ENCODE data around the gene AFAP1. TPM values are rescaled to one million over a fixed set of nuclear protein-coding genes. Genes with fewer than 3 reads are reported as not detected.

The AFAP1 gene
- total RNA-seq, 1 experiment from 2014 or later, result 94.7 TPM

GRCh38 chr4:7717161-7717560 lies 222.5 kb downstream of the AFAP1 start:
- intact Hi-C loops (cut with micrococcal nuclease; ENCODE audit: unreplicated experiment) (no loop called here), in situ Hi-C loops (cut with HindIII; ENCODE audit: low pct_unique_long_range_greater_than_20kb, low sequenced_read_pairs) (no loop called here)
- Histone ChIP-seq H3K4me3 (ENCODE audit: low read depth in 2 of 2, low read length in 2 of 2) (no peak overlapping the region), H3K27ac (ENCODE audit: low read length) (no peak overlapping the region), H3K4me1 (ENCODE audit: control insufficient read depth, insufficient read depth, low read length) (no peaks in the 10 kb centered on the region), H3K27me3 (ENCODE audit: control insufficient read depth, insufficient read depth, low read length) (no peaks in the 10 kb centered on the region), H3K9me3 (ENCODE audit: control insufficient read depth, insufficient read depth, low read depth, low read length) (no peaks in the 10 kb centered on the region), H3K36me3 (ENCODE audit: control insufficient read depth, insufficient read depth, low read length) (no peaks in the 10 kb centered on the region)
- no peak for DNase-seq (ENCODE audit: low read depth, low spot score)
- no TSS peak for BruUV-seq (replicated peaks)
- ChIA-PET POLR2A (no interaction called here), CTCF (no interaction called here)
- no peak for ATAC-seq
- no peak for TF ChIP-seq CTCF (IDR thresholded peaks at IDR 0.05)
- no peak for TF ChIP-seq SIN3A (IDR thresholded peaks at IDR 0.05; ENCODE audit: borderline replicate concordance, insufficient read depth, low read depth, low read length)
- TF ChIP-seq POLR2AphosphoS5 (IDR thresholded peaks at IDR 0.05; ENCODE audit: low read depth, low read length), result no peak
- no peak for TF ChIP-seq REST (IDR thresholded peaks at IDR 0.05; ENCODE audit: insufficient read depth in 1 of 2, low read depth in 2 of 2, low read length in 1 of 2)
- no peak for TF ChIP-seq TCF7L2 (IDR thresholded peaks at IDR 0.05; ENCODE audit: low read depth, low read length)

DNA sequence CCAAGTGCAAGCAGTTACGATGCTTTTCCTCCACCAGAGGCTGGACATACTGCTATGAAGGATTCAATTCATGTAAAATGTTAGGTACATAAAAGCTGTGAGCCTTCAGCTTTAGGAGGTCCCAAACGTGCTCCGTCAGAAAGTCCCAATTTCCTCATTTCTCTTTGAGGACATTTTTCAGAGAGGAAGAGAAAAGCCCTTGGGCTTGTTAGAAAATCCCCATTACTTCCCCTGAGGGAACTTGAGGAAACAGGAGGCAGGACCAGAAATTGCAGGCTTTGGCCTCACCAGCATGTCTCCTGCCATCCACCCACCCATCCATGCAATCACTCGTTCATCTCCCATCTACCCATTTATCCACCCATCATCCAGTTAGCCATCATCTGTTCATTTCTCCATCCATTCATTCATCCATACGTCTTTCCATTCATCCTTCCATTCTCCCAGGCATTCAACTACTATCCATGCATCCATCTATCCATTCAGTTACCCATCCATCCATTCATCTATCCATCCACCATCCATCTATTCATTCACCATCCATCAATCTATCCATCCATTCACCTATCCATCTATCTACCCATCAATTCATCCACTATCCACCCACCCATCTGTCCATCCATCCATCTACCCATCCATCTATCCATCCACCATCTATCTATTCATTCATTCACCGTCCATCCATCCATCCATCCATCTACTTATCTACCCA lies 223.5 kb downstream of the AFAP1 start:
- in situ Hi-C loops (cut with HindIII; ENCODE audit: low pct_unique_long_range_greater_than_20kb, low sequenced_read_pairs), result no loop called here
- TF ChIP-seq CTCF (IDR thresholded peaks at IDR 0.05), result no peak
- TF ChIP-seq POLR2AphosphoS5 (IDR thresholded peaks at IDR 0.05; ENCODE audit: low read depth, low read length), result no peak
- no peak for TF ChIP-seq SIN3A (IDR thresholded peaks at IDR 0.05; ENCODE audit: borderline replicate concordance, insufficient read depth, low read depth, low read length)
- no peak for TF ChIP-seq REST (IDR thresholded peaks at IDR 0.05; ENCODE audit: insufficient read depth in 1 of 2, low read depth in 2 of 2, low read length in 1 of 2)
- TF ChIP-seq TCF7L2 (IDR thresholded peaks at IDR 0.05; ENCODE audit: low read depth, low read length), result no peak
- H3K9me3 ChIP-seq (ENCODE audit: control insufficient read depth, insufficient read depth, low read depth, low read length), result no peaks in the 10 kb centered on the region
- H3K4me1 ChIP-seq (ENCODE audit: control insufficient read depth, insufficient read depth, low read length), result no peaks in the 10 kb centered on the region
- intact Hi-C loops (cut with micrococcal nuclease; ENCODE audit: unreplicated experiment), result no loop called here
- H3K36me3 ChIP-seq (ENCODE audit: control insufficient read depth, insufficient read depth, low read length), result no peaks in the 10 kb centered on the region
- H3K4me3 ChIP-seq (ENCODE audit: low read depth in 2 of 2, low read length in 2 of 2), result no peak overlapping the region
- ChIA-PET CTCF (no interaction called here), POLR2A (no interaction called here)
- DNase-seq (ENCODE audit: low read depth, low spot score), result no peak
- BruUV-seq (replicated peaks), result no TSS peak
- no peak overlapping the region for H3K27ac ChIP-seq (ENCODE audit: low read length)
- ATAC-seq, result no peak
- H3K27me3 ChIP-seq (ENCODE audit: control insufficient read depth, insufficient read depth, low read length), result no peaks in the 10 kb centered on the region
